Astrocyte of the hippocampus (primary cell): ENCODE data around the gene GPR161.
A peak's percentile ranks its signal among the peaks of the same experiment; 100 is the strongest.
"Not testable (repeated sequence)": the region's sequence is repeated elsewhere in the genome, so short reads cannot be mapped to it uniquely, and the experiment has no call there.

ENCODE experiments used
- DNase-seq: peaks from one replicate; pipeline ENCODE4 v3.0.0; 2011; ENCODE audit warnings: low read depth, low spot score

Gene GPR161

DNA sequence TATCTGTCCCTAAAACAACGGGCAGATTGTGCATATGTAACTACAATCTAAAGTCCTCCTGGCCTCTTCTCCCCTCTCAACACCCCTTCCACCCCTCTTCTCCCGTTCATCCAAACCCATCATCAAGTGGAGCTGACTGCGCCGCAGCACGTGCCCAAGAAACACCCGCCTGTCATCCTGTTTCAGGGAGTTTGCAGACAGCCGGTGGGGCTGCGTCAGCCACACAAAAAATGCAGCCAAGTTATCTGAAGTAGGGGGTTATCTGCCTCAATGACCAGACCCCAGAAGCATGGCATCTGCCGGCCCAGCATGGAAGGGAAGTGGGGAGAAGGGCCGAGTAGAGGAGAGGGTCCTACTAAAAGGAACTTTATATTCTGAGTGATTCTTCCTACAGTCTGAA lies 49.0 kb downstream of the GPR161 start:
- DNase-seq, result no peak

DNA sequence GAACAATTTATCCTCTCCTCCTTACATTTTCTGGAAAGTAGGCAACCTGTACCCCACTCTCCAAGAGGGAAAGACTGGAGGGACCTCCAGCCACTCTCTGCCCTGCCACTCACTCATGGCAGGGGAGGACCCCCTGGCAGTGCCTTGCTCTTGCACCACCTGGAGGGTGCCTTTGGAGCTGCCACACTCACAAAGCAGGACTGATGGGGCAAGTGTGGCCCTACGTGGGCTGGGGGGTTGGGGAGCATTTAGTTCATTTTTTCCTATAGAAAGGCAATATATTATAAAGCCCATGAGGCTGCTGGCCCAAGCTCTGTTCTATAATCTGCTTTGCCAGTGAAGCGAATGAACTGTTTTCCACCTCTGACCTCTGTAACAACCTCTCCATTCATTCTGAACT lies 50.3 kb downstream of the GPR161 start:
- no peak for DNase-seq

DNA sequence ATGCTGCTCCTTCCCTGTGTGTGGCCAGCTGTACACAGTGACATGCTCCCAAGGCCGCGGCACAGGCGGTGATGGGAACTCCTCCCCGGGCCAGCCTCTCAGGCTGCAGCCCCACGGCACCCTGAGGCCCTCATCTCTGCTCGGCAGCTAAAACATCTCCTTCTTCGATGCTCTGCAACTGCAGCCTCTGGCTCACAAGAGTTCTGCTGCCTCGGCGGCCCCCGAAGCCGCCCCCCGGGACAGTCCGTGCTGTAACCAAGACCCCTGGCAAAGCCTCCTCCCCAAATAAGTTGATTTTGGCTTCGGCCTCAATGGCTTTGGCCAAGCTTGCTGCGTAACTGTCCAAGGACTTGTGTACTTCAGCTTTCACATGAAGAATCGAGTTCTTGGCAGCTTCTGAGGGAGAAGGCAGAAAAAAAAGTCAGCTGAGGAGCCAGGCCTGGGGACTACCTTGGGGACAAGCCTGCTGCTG lies 51.3 kb downstream of the GPR161 start:
- peak; percentile 31 for DNase-seq

DNA sequence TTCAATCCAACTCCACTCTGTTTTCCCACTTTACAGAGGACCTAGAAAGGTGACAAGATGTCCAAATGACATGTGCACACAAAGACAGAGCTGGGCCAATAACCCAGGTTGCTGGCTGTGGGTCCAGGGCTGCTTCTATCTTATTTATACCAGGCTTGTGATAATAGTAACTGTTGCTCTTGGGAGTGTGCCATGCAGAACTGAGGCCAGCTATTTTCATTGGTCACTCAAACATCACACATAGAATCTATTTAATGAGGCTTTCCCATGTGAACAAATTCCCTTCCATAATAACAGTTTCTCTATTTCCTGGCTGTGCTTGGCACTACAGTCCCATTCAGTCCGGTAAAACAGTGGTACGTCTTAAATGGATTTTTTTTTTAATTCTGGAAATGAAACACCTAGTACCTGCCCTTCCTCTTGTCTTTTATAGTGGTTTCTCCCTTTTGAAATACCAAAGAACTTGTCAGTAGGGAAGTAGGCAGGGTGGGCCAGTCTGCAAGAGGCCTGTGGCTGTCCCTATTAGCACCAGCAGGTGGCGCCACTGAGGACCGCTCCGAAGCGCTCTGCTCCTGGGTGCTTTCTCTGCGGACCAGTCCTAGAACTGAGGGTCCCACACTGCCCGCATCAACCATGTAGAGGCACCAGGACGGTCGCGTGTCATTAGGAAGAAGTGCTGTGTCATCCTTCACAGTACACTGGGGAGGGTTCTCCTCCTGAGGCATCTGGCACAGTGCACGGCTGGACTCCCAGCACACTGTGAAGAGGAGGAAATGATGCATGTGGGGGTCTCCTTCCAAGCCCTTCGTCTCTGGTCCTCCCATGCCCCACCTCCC lies 52.1 kb downstream of the GPR161 start:
- peak; percentile 70 for DNase-seq

DNA sequence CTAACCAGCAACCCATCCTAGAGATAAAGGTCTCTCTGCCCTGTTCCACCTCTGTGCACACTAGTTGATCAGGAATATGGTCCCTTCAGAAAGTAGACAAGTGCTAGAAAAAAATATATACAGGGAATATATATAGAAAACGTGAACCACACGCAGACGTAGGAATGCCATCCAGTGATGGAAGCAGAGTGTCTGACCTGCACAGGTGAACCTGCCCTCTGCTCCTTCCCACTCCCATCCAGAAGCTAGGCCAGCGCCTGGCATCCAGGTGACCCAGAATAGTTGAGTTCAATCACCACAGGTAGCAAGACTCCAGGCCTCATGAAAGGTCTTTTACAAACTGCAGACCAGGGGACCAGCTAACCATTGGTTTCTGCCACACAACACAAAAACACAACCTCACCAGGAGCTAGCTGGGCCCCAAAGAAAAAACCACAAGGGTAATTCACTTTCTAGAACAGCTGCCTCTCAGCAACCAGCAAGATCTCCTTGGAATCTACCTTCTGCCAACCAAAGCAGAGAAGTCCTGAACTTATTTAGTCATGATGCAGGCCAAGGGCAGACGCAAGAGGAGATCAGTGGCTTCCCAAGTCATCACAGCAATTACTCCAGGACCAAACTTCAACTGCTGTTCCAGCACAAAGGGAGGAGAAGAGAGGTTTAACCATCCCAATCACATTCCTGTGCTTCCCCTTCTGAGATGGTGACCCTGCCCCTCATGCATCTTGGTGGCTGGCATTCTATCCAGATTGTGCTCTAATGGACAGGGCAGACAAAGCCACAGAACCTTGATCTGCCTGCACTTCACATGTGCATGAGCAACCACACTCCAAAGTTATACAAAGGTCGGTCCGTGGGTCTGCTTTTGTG lies 53.0 kb downstream of the GPR161 start:
- DNase-seq, result peak; percentile 25

DNA sequence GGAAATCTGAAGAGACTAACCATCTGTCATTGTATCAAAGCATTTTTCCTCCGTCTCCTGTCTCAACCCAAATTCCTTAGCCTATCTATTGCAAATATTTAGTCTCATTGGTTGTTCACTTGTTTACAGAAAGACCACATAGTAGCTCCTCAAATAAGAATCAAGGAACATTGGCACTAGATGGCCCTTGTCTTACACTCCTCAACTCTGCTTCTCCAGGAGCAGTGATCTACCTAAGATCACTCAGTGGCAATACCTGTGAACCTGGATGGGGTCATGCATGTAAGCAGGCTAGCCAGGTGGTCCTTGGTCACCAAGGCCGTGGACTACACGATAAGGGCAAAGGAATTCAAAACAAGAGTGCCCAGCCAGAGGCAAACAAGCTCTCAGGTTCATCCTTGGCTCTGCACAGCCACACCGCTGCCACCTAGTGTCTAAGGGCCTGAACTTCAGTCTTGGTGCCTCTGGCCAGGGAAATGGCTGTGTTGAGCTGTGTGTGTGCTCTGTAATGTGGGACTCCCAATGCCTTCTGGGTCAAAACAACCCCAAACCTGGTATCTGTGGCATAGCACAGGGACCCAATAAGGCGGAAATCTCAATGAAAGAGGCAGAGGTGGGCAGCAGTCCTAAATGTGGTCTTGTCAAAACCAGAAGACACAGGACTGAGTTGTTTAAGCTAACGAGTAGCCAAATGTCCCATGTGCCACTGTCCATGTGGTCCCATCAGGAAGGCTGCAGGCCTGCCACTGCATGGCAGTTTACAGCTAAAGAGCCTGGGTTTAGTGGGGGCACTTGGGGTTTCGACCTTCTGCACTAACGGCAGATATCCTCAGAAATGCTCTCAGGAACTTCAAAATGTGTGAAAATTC lies 54.5 kb downstream of the GPR161 start:
- peak; percentile 86 for DNase-seq

DNA sequence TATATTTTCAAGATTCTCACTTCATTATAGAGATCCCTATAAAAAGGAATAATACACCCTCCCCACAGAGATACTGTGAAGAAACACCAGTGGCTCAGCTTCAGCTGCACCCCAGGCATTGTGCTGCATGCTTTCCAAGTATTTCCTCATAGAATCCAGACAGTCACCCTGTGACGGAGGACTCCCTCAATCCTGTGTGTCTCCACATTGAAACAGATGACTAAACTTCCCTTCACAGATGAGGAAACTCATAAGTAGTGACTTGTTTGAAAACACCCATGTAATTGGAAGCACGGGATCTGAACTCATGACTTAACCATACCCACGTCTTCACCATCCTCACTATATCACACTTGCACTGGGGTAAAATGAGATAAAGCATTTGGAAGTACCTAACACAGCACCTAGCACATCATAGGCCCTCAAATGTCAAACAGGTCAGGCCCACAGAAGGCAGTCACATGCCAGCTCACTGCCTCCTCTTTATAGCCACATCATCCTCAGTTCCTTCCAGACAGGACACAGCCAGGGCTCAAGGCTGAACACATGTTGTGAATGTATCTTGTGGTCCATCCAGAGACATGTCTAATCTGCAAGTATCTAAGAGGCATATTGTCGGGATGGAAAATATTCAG lies 55.2 kb downstream of the GPR161 start:
- no peak for DNase-seq

DNA sequence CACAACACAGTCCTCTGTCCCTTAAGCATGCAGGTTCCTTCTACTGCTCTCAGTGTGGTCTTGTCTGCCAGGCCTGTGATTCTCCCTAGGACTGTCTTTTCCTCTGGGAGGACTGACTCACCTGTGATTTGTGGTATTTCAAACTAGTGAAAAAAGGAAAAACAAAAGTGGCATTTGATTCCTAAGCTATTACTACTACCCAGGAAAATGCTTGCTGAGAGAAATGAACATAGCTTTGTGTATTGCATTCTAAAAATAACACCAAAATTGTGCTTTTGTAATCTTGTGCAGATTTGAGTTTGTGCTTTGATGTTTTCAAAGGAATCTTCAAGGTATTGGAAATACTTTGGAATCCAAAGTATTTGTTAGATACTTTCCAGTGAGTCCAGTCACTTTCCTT lies 57.0 kb downstream of the GPR161 start:
- DNase-seq, result peak; percentile 64

DNA sequence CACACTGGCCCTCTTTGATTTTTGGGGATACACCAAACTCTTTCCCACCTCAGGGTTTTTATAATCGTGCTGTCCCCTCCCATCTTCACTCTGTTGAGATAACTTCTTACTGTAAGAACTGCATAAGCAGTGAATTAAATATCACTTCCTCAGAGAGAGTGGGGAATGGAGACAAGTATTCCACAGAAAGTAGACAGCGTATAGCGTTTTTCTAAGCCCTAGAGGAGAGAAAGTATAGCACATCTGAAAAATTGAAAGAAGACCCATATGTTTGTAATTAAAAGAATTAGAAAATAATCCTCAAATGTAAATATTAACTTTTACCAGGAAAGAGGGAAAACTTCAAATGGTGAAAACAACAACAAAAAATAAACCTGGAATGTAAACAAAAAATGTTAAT lies 67.3 kb downstream of the GPR161 start:
- no peak for DNase-seq

DNA sequence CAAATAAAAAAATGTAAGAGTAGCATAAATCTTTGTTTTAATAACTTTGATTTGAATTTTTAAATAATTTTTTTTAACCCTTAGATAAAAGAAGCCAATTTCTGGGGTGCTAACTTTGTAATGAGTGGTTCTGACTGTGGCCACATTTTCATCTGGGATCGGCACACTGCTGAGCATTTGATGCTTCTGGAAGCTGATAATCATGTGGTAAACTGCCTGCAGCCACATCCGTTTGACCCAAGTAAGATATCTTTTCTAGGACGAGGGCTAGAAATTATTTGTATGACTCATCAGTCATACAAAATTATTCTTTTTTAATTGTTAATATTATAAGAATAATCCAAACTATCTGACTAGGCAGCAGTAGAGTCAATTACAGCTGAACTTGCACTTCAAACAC lies 71.2 kb downstream of the GPR161 start:
- no peak for DNase-seq

DNA sequence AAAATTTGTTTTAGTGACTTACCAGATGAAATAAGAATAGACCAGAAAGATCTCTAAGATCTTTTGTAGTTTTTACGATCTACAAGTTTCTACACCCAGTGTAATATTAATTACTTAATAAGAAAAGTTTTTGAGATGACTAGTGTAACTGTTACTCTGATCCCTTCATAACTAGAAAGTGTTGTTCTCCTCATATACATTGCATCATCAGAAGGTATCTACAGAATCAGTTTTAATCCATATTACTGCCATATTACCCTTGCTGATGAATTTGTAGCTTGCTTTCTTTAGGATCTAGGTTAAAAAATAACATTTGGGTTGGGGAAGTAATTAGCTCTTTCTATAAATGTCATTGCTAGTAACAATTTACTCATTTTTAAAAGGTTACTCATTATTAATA lies 72.5 kb downstream of the GPR161 start:
- no peak for DNase-seq

DNA sequence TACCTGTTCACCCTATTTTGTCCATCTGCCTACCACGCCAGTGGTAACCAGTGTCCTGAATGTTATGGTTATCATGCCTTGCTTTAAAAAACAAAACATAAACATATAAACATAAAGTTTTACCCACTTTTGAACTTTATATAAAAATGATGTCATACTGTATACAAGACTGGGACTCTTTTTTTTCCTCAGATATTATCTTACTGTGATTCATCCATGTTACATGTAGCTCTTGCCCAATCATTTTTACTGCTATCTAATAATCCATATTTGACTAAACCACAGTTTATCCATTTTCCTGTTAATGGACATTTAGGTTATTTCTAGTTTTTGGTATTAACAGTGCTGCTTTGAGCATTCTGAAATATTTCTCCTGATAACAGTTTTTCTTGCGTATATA lies 78.8 kb downstream of the GPR161 start:
- no peak for DNase-seq

DNA sequence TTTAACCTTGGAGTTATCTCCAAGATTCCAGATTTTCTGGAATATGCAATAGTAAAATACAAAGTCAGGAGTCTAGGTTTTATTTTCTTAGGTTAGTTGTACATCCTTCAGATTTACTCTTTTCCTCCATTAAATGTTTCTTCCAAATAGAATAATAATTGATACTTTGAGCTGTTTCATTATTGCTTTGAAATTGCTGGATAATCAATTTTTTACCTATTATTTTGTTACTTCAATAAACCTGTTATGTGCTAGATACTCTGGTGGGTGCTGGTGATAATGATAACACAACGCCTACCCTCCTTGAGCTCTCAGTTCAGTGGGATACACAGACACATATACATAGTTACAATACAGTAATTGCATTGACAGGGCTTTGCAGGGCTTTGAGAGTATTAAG lies 79.4 kb downstream of the GPR161 start:
- no peak for DNase-seq

DNA sequence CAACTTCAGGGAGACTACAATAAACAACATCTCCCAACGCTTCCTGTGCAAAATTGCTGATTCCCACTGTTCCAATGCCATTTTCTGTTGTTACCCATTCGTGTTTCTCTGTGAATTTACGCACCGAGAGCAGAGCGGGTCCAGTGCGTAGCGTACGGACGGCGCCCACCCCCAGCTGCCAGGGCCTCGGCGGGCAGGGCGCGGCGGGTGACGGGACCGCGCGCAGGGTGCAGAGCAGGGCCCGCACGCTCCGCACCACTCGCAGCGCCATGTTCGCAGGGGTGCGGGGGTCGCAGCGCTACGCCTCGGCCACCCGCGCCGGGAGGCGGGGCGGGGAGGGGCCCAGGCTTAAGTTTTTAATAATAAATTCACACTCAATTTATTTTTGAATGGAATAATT lies 80.6 kb downstream of the GPR161 start:
- not testable (repeated sequence) for DNase-seq

DNA sequence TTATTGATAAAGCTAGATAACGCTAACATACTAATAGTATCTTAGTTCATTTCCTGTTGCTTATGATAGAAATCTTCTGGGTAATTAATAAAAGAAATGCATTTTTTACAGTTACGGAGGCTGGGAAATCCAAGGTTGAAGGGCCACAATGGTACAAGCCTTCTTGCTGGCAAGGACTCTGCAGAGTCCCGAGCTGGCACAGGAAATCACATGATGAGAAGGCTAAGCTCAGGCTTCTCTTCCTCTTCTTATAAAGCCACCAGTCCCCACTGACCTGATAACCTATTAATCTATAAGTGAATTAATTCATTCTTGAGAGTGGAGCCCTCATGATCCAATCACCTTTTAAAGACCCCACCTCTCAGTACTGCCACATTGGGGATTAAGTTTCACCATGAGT lies 82.6 kb downstream of the GPR161 start:
- DNase-seq, result no peak

DNA sequence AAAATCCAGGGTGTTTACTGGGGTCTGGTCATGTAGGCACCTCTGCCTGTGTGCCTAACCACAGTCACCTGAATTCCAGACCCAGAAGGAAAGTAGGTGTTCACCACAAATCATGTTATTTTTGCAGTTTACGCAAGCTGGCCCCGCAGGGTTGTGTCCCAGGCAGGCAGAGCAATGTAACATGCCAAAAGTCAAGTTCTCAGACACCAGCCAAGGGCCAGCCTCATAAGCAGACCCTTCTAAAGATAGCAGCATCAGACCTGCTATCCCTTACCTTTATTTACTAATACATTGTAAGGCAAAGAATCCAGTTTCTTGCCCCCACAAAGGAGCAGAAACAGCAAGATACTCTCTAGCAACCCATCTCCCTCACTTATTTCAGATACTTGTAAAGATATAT lies 83.0 kb downstream of the GPR161 start:
- DNase-seq, result no peak

DNA sequence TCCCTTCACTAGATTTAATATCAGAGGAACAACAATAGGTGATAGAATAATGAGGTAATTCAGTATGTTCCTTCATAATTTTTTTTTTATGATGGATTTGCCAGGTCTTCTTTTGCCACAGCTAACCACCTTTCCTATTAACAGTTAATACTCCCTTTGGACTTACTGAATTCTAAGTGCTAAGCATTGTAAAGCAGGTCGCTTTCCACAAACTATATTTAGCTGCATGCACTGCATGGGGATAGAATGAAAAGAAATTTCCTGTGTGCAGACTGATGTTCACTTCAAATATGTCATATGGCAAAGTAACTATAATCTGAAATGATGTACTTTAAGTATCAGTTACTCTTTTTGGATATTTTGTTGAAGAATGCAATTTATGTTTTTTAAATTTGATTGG lies 85.8 kb downstream of the GPR161 start:
- DNase-seq, result no peak

DNA sequence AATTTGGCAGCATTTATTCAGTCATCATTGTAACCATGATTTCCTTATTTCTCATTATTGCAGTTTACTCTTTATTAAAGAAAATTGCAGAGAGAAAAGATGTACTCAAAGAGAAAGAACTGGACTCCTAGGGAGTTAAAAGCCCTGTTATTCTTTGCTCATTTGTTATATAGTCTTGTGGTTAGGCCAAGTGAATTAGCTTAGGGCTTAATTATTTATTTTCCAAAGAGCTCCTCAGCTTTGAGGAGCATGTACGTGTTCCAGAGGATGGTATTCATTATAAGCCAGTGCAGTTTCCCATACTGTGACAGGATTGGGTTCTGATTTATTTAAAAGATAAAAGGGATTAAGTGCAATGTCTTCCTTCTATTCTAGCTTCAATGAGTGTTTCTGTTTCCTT lies 86.4 kb downstream of the GPR161 start:
- peak; percentile 5 for DNase-seq

DNA sequence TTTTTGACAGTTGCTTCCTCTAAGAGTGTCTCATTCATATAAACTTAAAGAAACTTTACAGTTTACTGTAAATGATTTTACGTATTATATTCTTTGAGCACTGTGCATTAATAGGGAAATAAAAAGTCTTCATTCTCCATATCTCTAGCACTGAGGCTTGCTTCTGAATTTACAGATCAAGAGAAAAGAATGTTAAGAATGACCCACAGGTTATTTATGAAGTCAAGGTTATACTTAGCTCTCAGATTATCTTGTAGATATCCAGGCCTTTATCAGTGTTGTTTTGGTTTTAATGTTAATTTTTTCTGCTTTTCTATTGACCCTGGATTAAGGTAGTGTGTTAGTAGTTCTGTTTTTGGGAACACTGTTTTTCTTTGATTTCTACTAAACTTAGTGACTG lies 91.4 kb downstream of the GPR161 start:
- no peak for DNase-seq

DNA sequence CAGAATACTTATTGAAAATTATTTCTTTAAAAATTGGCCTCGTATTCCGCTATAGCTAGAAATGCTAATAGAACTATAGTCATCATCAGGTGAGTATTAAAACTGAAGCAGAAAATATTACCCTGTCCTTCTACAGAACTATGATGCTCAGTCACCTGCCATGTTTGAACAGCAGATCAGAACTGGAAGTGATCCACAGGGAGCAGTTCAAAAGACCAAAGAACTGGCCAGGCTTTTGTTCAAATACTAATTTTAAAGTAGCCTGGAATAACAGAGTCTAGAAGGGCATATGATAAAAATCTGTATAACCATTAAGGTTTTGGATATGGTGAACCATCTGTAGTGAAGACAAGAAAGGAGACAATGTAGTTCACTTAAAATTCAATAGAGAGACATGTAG lies 94.4 kb downstream of the GPR161 start:
- DNase-seq, result no peak

DNA sequence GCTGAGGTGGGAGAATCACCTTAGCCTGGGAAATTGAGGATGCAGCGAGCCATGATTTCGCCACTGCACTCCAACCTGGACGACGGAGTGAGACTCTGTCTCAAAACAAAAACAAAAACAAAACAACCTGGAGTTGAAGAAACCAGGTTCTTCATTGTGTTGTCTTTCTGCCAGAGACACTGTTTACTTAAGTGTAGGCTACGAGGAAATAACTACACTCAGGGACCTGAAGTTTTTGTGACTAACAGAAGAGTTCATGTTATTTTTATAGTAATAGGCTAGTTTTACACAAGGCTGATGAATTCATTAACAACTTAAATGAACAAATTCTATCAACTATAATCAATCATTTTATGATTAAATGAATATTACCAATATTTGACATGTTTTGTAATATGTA lies 101.4 kb downstream of the GPR161 start:
- DNase-seq, result no peak
